Suprapubic skin (tissue), 3 donors: Measurements from ENCODE around the gene TEX36.

Experiments
- POLR2A ChIP-seq, 2 donors: fragments of 450-650 bp; IDR thresholded peaks; one replicate each; pipeline ENCODE4 v1.6.1; 2017; ENCODE audit warnings: antibody characterized with exemption in 2 of 2, mild to moderate bottlenecking in 2 of 2, moderate library complexity in 2 of 2
- TF ChIP-seq, protein P1 (sequence below), 2 donors: fragments of 200-600 bp in 1 of 2; fragments of 450-650 bp in 1 of 2; sonication (generic) in 1 of 2; IDR thresholded peaks; one replicate each; pipeline ENCODE4 v1.5.1; 2016 to 2019; ENCODE audit warnings: antibody characterized with exemption in 2 of 2, mild to moderate bottlenecking in 1 of 2, moderate library complexity in 1 of 2

- TF ChIP-seq, protein P1, sequence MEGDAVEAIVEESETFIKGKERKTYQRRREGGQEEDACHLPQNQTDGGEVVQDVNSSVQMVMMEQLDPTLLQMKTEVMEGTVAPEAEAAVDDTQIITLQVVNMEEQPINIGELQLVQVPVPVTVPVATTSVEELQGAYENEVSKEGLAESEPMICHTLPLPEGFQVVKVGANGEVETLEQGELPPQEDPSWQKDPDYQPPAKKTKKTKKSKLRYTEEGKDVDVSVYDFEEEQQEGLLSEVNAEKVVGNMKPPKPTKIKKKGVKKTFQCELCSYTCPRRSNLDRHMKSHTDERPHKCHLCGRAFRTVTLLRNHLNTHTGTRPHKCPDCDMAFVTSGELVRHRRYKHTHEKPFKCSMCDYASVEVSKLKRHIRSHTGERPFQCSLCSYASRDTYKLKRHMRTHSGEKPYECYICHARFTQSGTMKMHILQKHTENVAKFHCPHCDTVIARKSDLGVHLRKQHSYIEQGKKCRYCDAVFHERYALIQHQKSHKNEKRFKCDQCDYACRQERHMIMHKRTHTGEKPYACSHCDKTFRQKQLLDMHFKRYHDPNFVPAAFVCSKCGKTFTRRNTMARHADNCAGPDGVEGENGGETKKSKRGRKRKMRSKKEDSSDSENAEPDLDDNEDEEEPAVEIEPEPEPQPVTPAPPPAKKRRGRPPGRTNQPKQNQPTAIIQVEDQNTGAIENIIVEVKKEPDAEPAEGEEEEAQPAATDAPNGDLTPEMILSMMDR (IDR thresholded peaks at IDR 0.05): no peak
- no peak for TF ChIP-seq POLR2A (IDR thresholded peaks at IDR 0.05)
Observed at GRCh38 chr10:125633517-125633999, 49.4 kb downstream of the TEX36 start.
